ENCODE data around the gene CCDC146. TPM values are rescaled to one million over a fixed set of nuclear protein-coding genes. Genes with fewer than 3 reads are reported as not detected.
A peak's percentile ranks its signal among the peaks of the same experiment; 100 is the strongest.
"Not testable (repeated sequence)": the region's sequence is repeated elsewhere in the genome, so short reads cannot be mapped to it uniquely, and the experiment has no call there.

Gene CCDC146
- total RNA-seq, 1 experiment from 2014 or later = 2.2 TPM

DNA sequence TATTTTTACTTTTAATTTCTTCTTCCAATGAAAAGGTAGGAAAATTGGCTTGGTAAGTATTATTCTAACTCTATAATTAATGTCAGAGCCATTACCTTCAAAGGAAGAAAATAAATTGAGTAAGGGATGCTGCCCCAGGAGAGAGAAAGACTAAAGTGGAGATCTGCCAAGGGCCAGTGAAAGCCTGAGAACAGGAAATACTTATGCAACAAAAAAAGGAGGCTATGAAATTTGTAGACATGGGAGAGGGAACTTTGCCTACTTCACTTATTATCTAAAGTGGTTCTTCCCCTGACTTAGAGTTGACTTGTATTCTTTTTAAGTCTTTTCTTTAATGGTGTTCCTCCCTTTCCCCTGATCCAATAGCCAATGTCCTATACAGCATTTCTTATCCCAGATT is 29.8 kb downstream of the CCDC146 start:
- BruUV-seq (replicated peaks); CTCF ChIA-PET; POLR2A ChIA-PET (ENCODE audit: low non-redundant PET); H3K4me3 ChIP-seq (ENCODE audit: low read depth, low read length, poor library complexity, severe bottlenecking); H3K27ac ChIP-seq (ENCODE audit: low read depth, low read length, poor library complexity, severe bottlenecking); H3K9me3 ChIP-seq (ENCODE audit: low read depth, low read length, poor library complexity, severe bottlenecking); H3K27me3 ChIP-seq (replicated peaks; ENCODE audit: insufficient read depth, low read depth, low read length, poor library complexity); intact Hi-C loops (cut with micrococcal nuclease; ENCODE audit: unreplicated experiment); H3K36me3 ChIP-seq (ENCODE audit: insufficient read depth, low read length, poor library complexity, severe bottlenecking); H3K4me1 ChIP-seq (ENCODE audit: insufficient read depth, low read length, poor library complexity, severe bottlenecking): not testable (repeated sequence)
- DNase-seq (ENCODE audit: low spot score) = peak; percentile 46

DNA sequence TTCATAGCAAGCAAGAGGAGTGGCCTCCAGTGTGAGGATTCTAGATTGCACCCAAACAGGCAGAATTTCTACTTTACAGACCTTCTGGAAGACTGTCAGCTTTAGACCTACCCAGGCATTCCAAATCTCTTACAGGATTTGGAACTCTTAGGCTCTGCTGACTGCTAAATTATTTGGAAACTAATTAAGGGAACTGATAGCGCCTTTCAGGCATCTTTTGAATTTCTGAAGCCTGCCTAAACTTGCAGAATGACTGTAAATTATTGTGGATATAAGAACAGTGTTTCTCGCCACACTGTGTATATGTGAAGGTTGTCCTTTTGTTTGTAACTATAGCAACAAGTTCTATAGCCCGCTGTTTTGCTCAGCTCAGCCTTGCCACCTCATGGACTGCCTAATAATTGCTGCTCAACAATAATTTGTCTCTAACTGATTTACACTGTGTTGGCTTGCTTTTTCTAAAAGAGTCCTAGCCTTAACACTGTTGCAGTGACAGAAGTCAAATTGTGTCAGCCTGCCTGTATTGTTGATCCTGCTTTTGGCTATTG is 32.6 kb downstream of the CCDC146 start:
- DNase-seq (ENCODE audit: low spot score); H3K27me3 ChIP-seq (replicated peaks; ENCODE audit: insufficient read depth, low read depth, low read length, poor library complexity); CTCF ChIA-PET; H3K9me3 ChIP-seq (ENCODE audit: low read depth, low read length, poor library complexity, severe bottlenecking); H3K36me3 ChIP-seq (ENCODE audit: insufficient read depth, low read length, poor library complexity, severe bottlenecking); intact Hi-C loops (cut with micrococcal nuclease; ENCODE audit: unreplicated experiment); H3K4me3 ChIP-seq (ENCODE audit: low read depth, low read length, poor library complexity, severe bottlenecking); H3K4me1 ChIP-seq (ENCODE audit: insufficient read depth, low read length, poor library complexity, severe bottlenecking); POLR2A ChIA-PET (ENCODE audit: low non-redundant PET); BruUV-seq (replicated peaks); H3K27ac ChIP-seq (ENCODE audit: low read depth, low read length, poor library complexity, severe bottlenecking): not testable (repeated sequence)

DNA sequence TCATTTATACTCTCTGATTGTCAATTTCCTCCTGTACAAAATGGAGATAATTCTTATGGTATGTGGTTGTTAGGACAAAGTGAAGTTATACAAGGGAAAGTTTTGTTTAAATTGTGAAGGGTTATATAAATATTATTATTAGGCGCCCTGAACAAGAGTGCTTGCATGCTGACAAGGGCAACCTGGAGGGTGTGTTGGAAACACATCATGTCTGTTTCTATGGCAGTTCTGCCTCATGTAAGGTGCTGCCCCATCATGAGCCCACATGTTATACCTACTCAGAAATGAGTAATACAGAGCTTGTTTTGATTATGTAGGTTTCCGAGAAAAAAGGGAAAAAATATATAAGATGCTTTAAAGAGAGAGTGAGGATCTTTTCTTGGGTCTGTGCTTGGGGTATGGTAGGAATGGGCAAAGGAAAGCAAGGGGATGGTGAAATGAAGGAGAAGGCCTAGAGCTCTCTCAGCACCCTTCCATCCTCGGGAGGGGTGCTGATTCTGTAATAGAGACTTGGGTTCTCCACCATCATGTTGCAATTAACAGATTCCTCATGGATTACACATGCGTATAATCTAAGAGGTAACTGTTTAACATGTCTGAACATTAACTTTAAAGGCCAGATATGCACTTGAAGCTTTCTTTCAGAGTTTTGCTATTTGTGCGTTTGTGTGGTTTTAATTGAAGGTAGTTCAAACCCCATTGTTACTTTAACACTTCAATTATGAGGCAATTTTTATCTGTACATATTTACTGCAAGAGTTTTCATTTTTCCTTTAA is 33.4 kb downstream of the CCDC146 start:
- H3K4me3 ChIP-seq (ENCODE audit: low read depth, low read length, poor library complexity, severe bottlenecking); BruUV-seq (replicated peaks); H3K9me3 ChIP-seq (ENCODE audit: low read depth, low read length, poor library complexity, severe bottlenecking); CTCF ChIA-PET; H3K27me3 ChIP-seq (replicated peaks; ENCODE audit: insufficient read depth, low read depth, low read length, poor library complexity); intact Hi-C loops (cut with micrococcal nuclease; ENCODE audit: unreplicated experiment); H3K27ac ChIP-seq (ENCODE audit: low read depth, low read length, poor library complexity, severe bottlenecking); H3K36me3 ChIP-seq (ENCODE audit: insufficient read depth, low read length, poor library complexity, severe bottlenecking); DNase-seq (ENCODE audit: low spot score); H3K4me1 ChIP-seq (ENCODE audit: insufficient read depth, low read length, poor library complexity, severe bottlenecking); POLR2A ChIA-PET (ENCODE audit: low non-redundant PET): not testable (repeated sequence)

DNA sequence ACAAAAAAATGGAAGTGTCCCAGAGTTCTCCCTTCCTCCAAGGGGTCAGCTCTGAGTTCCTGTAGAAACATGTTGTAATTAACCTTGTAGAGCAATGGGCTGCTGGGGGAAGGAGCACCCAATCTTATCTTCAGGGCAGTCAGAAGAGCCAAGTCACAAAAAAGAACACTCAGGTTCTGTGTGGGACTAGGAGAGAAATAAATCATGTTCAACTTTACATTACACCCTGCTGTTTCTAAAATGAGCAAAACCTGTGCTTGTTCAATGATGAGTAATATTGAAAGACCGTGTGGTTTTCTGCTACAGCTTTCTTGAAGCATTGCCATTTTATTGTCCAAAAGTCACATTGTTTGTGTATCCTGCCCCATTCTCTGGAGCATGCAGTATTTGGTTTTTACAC is 34.6 kb downstream of the CCDC146 start:
- H3K4me3 ChIP-seq (ENCODE audit: low read depth, low read length, poor library complexity, severe bottlenecking); intact Hi-C loops (cut with micrococcal nuclease; ENCODE audit: unreplicated experiment); BruUV-seq (replicated peaks); H3K27me3 ChIP-seq (replicated peaks; ENCODE audit: insufficient read depth, low read depth, low read length, poor library complexity); CTCF ChIA-PET; H3K4me1 ChIP-seq (ENCODE audit: insufficient read depth, low read length, poor library complexity, severe bottlenecking); H3K27ac ChIP-seq (ENCODE audit: low read depth, low read length, poor library complexity, severe bottlenecking); H3K36me3 ChIP-seq (ENCODE audit: insufficient read depth, low read length, poor library complexity, severe bottlenecking); POLR2A ChIA-PET (ENCODE audit: low non-redundant PET); H3K9me3 ChIP-seq (ENCODE audit: low read depth, low read length, poor library complexity, severe bottlenecking); DNase-seq (ENCODE audit: low spot score): not testable (repeated sequence)

DNA sequence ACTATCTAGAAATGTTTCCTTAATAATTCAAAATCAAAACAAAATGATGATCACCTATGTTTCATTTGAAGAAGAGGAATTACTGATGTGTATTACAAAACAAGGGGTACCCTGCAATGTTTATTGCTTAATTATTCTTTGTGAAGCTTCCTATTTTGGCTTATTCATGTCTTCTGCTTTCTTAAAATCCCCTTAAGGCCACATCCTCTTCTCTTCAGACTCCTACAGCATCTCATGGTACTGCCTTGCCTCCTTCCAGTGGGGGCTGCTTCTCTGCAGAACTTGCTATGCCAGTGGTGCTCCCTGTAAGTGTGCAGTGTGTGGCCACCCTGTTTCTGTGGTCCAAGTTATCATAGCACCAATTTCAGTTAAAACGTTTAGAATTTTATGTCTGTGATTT is 35.0 kb downstream of the CCDC146 start:
- intact Hi-C loops (cut with micrococcal nuclease; ENCODE audit: unreplicated experiment) = no loop called here
- no peak for DNase-seq (ENCODE audit: low spot score)
- ChIA-PET POLR2A (ENCODE audit: low non-redundant PET) (no interaction called here), CTCF (no interaction called here)
- TF ChIP-seq, protein P1, sequence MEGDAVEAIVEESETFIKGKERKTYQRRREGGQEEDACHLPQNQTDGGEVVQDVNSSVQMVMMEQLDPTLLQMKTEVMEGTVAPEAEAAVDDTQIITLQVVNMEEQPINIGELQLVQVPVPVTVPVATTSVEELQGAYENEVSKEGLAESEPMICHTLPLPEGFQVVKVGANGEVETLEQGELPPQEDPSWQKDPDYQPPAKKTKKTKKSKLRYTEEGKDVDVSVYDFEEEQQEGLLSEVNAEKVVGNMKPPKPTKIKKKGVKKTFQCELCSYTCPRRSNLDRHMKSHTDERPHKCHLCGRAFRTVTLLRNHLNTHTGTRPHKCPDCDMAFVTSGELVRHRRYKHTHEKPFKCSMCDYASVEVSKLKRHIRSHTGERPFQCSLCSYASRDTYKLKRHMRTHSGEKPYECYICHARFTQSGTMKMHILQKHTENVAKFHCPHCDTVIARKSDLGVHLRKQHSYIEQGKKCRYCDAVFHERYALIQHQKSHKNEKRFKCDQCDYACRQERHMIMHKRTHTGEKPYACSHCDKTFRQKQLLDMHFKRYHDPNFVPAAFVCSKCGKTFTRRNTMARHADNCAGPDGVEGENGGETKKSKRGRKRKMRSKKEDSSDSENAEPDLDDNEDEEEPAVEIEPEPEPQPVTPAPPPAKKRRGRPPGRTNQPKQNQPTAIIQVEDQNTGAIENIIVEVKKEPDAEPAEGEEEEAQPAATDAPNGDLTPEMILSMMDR (conservative IDR thresholded peaks at IDR 0.05; ENCODE audit: low read depth, low read length) = no peak
- no peak for TF ChIP-seq EZH2 (IDR thresholded peaks at IDR 0.05; ENCODE audit: borderline replicate concordance, low read depth, low read length, poor library complexity, severe bottlenecking)
- H3K36me3 ChIP-seq (ENCODE audit: insufficient read depth, low read length, poor library complexity, severe bottlenecking) = no peaks in the 10 kb centered on the region
- no peaks in the 10 kb centered on the region for H3K27me3 ChIP-seq (replicated peaks; ENCODE audit: insufficient read depth, low read depth, low read length, poor library complexity)
- H3K4me3 ChIP-seq (ENCODE audit: low read depth, low read length, poor library complexity, severe bottlenecking) = no peak overlapping the region
- no peaks in the 10 kb centered on the region for H3K4me1 ChIP-seq (ENCODE audit: insufficient read depth, low read length, poor library complexity, severe bottlenecking)
- no peak overlapping the region for H3K27ac ChIP-seq (ENCODE audit: low read depth, low read length, poor library complexity, severe bottlenecking)
- no peaks in the 10 kb centered on the region for H3K9me3 ChIP-seq (ENCODE audit: low read depth, low read length, poor library complexity, severe bottlenecking)
- BruUV-seq (replicated peaks) = no TSS peak

DNA sequence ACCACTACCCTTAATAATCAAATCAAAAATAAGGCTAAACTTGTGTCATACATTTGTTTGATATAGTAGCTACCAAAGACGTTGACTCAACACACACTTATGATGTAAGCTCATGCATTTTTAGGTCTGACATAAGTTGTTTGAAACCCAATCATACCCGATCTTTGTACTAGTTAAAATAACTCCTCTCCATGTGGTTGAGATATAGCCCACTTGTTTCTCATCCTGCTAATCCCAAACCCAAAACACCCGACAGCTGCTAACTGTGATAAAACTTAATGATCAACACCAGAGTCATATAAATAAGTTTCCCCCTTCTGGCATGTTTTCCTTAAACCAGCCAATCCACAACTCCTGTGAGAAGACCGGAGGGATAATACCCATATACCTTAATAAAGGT is 48.7 kb downstream of the CCDC146 start:
- intact Hi-C loops (cut with micrococcal nuclease; ENCODE audit: unreplicated experiment); H3K27ac ChIP-seq (ENCODE audit: low read depth, low read length, poor library complexity, severe bottlenecking); POLR2A ChIA-PET (ENCODE audit: low non-redundant PET); CTCF ChIA-PET; H3K9me3 ChIP-seq (ENCODE audit: low read depth, low read length, poor library complexity, severe bottlenecking); BruUV-seq (replicated peaks); DNase-seq (ENCODE audit: low spot score); H3K4me3 ChIP-seq (ENCODE audit: low read depth, low read length, poor library complexity, severe bottlenecking); H3K36me3 ChIP-seq (ENCODE audit: insufficient read depth, low read length, poor library complexity, severe bottlenecking); H3K4me1 ChIP-seq (ENCODE audit: insufficient read depth, low read length, poor library complexity, severe bottlenecking); H3K27me3 ChIP-seq (replicated peaks; ENCODE audit: insufficient read depth, low read depth, low read length, poor library complexity): not testable (repeated sequence)

Measured in A673 (cell line).